Activated CD4-positive, CD25-positive, alpha-beta regulatory T cell treated with anti-CD3 and anti-CD28 coated beads, Interleukin-2, amount 50 U/mL, for 16 hours (primary cell): ENCODE data around the gene CAMK1D.

Source experiments
- DNase-seq: peaks from one replicate; pipeline ENCODE4 v3.0.0-alpha.2; 2020; ENCODE audit warnings: low read depth, low spot score

The CAMK1D gene

GRCh38 chr10:12592967-12593366, 243.6 kb downstream of the CAMK1D start:
- DNase-seq = no peak

- DNase-seq = no peak
Measured at GRCh38 chr10:12594448-12594944, 245.1 kb downstream of the CAMK1D start.

- DNase-seq = no peak
Measured at GRCh38 chr10:12595936-12596576, 246.7 kb downstream of the CAMK1D start.

- DNase-seq = no peak
Measured at GRCh38 chr10:12597176-12597575, 247.8 kb downstream of the CAMK1D start.

- no peak for DNase-seq
Measured at GRCh38 chr10:12597788-12598765, 248.7 kb downstream of the CAMK1D start.

- DNase-seq = no peak
Measured at GRCh38 chr10:12600652-12601051, 251.3 kb downstream of the CAMK1D start.

GRCh38 chr10:12602521-12602920, 253.2 kb downstream of the CAMK1D start:
- no peak for DNase-seq

- no peak for DNase-seq
Measured at GRCh38 chr10:12603766-12604470, 254.6 kb downstream of the CAMK1D start.

- DNase-seq = peak; percentile 7
Measured at GRCh38 chr10:12605580-12606405, 256.4 kb downstream of the CAMK1D start.

- DNase-seq = no peak
Measured at GRCh38 chr10:12606461-12606860, 257.1 kb downstream of the CAMK1D start.

- DNase-seq = no peak
Measured at GRCh38 chr10:12608761-12609160, 259.4 kb downstream of the CAMK1D start.

- no peak for DNase-seq
Measured at GRCh38 chr10:12609435-12609834, 260.1 kb downstream of the CAMK1D start.

GRCh38 chr10:12613136-12613535, 263.8 kb downstream of the CAMK1D start:
- no peak for DNase-seq

- DNase-seq = no peak
Measured at GRCh38 chr10:12614177-12614995, 265.0 kb downstream of the CAMK1D start.

GRCh38 chr10:12615296-12616220, 266.2 kb downstream of the CAMK1D start:
- DNase-seq = no peak

- DNase-seq = no peak
Measured at GRCh38 chr10:12617191-12618175, 268.1 kb downstream of the CAMK1D start.

GRCh38 chr10:12622016-12622415, 272.7 kb downstream of the CAMK1D start:
- no peak for DNase-seq

GRCh38 chr10:12622691-12623090, 273.3 kb downstream of the CAMK1D start:
- no peak for DNase-seq
